Measurements from ENCODE around the gene AANAT. TPM values are rescaled to one million over a fixed set of nuclear protein-coding genes. Genes with fewer than 3 reads are reported as not detected.

The AANAT gene
- total and polyA plus RNA-seq, 4 donors = not detected

- 77% methylated on average over 4 of the region's 4 CpGs for WGBS
- Histone ChIP-seq H3K36me3 (ENCODE audit: control insufficient read depth in 4 of 4, insufficient read depth in 3 of 4, low read depth in 1 of 4, low read length in 3 of 4) (no peaks in the 10 kb centered on the region), H3K9ac (ENCODE audit: low read depth in 1 of 2, low read length in 2 of 2) (no peak overlapping the region), H3K4me3 (ENCODE audit: low read depth in 1 of 3, low read length in 3 of 3) (no peak overlapping the region), H3K4me1 (ENCODE audit: control insufficient read depth in 4 of 4, insufficient read depth in 4 of 4, low read length in 3 of 4) (no peaks in the 10 kb centered on the region), H3K9me3 (ENCODE audit: control insufficient read depth in 4 of 4, low read length in 3 of 4) (no peaks in the 10 kb centered on the region), H3K27me3 (ENCODE audit: control insufficient read depth in 4 of 4, insufficient read depth in 4 of 4, low read length in 3 of 4) (no peaks in the 10 kb centered on the region), H3K27ac (ENCODE audit: low read depth in 1 of 2, low read length in 2 of 2) (no peak overlapping the region)
- TF ChIP-seq CTCF (IDR thresholded peaks at IDR 0.05; ENCODE audit: low read depth, low read length, missing input control) = no peak
- DNase-seq (ENCODE audit: low spot score) = no peak
These were observed 7.7 kb upstream of the AANAT start for GRCh38 chr17:76459674-76460073.

- no peaks in the 10 kb centered on the region for H3K36me3 ChIP-seq (ENCODE audit: control insufficient read depth in 4 of 4, insufficient read depth in 3 of 4, low read depth in 1 of 4, low read length in 3 of 4)
- H3K4me3 ChIP-seq (ENCODE audit: low read depth in 1 of 3, low read length in 3 of 3) = no peak overlapping the region
- no peaks in the 10 kb centered on the region for H3K9me3 ChIP-seq (ENCODE audit: control insufficient read depth in 4 of 4, low read length in 3 of 4)
- 89% methylated on average over 11 of the region's 11 CpGs for WGBS
- no peak for TF ChIP-seq YY1 (IDR thresholded peaks at IDR 0.05)
- TF ChIP-seq CTCF (IDR thresholded peaks at IDR 0.05; ENCODE audit: low read depth, low read length, missing input control) = no peak
- no peak for TF ChIP-seq HNF4A (conservative IDR thresholded peaks at IDR 0.05)
- no peak for TF ChIP-seq ZBTB33 (IDR thresholded peaks at IDR 0.05)
- H3K4me1 ChIP-seq (ENCODE audit: control insufficient read depth in 4 of 4, insufficient read depth in 4 of 4, low read length in 3 of 4) = peaks cover 0 to 4% (median 0%) of the 10 kb centered on the region in 4 donors
- DNase-seq (ENCODE audit: low spot score) = no peak
- H3K9ac ChIP-seq (ENCODE audit: low read depth in 1 of 2, low read length in 2 of 2) = no peak overlapping the region
- no peaks in the 10 kb centered on the region for H3K27me3 ChIP-seq (ENCODE audit: control insufficient read depth in 4 of 4, insufficient read depth in 4 of 4, low read length in 3 of 4)
- no peak overlapping the region for H3K27ac ChIP-seq (ENCODE audit: low read depth in 1 of 2, low read length in 2 of 2)
These were observed 5.4 kb upstream of the AANAT start for GRCh38 chr17:76461765-76462555.

GRCh38 chr17:76462556-76463290 is 4.7 kb upstream of the AANAT start:
- TF ChIP-seq HNF4A (conservative IDR thresholded peaks at IDR 0.05) (no peak), HNF4G (IDR thresholded peaks at IDR 0.05) (no peak), EGR1 (IDR thresholded peaks at IDR 0.05; ENCODE audit: low read depth in 2 of 2) (no peak), JUND (IDR thresholded peaks at IDR 0.05) (no peak), FOXA2 (IDR thresholded peaks at IDR 0.05) (no peak), REST (IDR thresholded peaks at IDR 0.05) (no peak), SP1 (IDR thresholded peaks at IDR 0.05) (no peak)
- Histone ChIP-seq H3K4me3 (ENCODE audit: low read depth in 1 of 3, low read length in 3 of 3) (no peak overlapping the region), H3K27me3 (ENCODE audit: control insufficient read depth in 4 of 4, insufficient read depth in 4 of 4, low read length in 3 of 4) (no peaks in the 10 kb centered on the region), H3K27ac (ENCODE audit: low read depth in 1 of 2, low read length in 2 of 2) (no peak overlapping the region), H3K9ac (ENCODE audit: low read depth in 1 of 2, low read length in 2 of 2) (no peak overlapping the region), H3K4me1 (ENCODE audit: control insufficient read depth in 4 of 4, insufficient read depth in 4 of 4, low read length in 3 of 4) (peaks cover 0 to 4% (median 0%) of the 10 kb centered on the region in 4 donors), H3K36me3 (ENCODE audit: control insufficient read depth in 4 of 4, insufficient read depth in 3 of 4, low read depth in 1 of 4, low read length in 3 of 4) (no peaks in the 10 kb centered on the region), H3K9me3 (ENCODE audit: control insufficient read depth in 4 of 4, low read length in 3 of 4) (no peaks in the 10 kb centered on the region)
- no peak for DNase-seq (ENCODE audit: low spot score)
- WGBS = 82% methylated on average over 24 of the region's 24 CpGs

Data from liver (tissue), 9 donors.